ENCODE results near the gene SSBP2. TPM values are rescaled to one million over a fixed set of nuclear protein-coding genes. Genes with fewer than 3 reads are reported as not detected.

Gene SSBP2
- total RNA-seq, 2 donors from 2014 or later, result 23.7 to 75.0 TPM

GRCh38 chr5:81429363-81429762 lies 321.5 kb downstream of the SSBP2 start:
- ATAC-seq (ENCODE audit: insufficient number of reproducible peaks, low FRiP score, low read depth), result no peak
- Histone ChIP-seq H3K27me3 (replicated peaks; ENCODE audit: insufficient read depth) (no peaks in the 10 kb centered on the region), H3K9me3 (no peaks in the 10 kb centered on the region), H3K4me1 (ENCODE audit: control insufficient read depth in 1 of 2, low read depth in 2 of 2) (peaks cover 4 to 15% of the 10 kb centered on the region in 2 donors), H3K36me3 (no peaks in the 10 kb centered on the region), H3K4me3 (no peak overlapping the region), H3K27ac (no peak overlapping the region)
- DNase-seq (ENCODE audit: low spot score), result no peak
- no peak for TF ChIP-seq CTCF (IDR thresholded peaks at IDR 0.05)

DNA sequence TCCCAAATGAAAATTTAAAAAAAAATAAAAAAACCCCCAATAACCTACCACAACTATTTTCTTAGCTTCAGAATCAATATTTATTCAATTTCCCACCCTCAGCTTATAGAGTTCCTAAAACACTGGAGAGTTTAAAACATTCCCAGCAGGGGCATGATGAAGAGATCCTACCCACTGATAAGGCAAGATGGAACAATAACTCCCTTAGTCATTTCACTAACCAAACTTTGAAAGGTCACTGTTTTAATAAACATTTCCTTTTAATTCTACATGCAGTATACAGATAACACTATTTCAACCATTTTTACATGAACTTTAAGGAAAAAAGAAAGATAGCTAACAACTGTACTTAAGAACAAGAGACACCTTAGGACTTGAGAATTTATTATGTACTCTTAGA lies 322.0 kb downstream of the SSBP2 start:
- ATAC-seq (ENCODE audit: insufficient number of reproducible peaks, low FRiP score, low read depth) (no peak), DNase-seq (ENCODE audit: low spot score) (no peak)
- no peaks in the 10 kb centered on the region for H3K9me3 ChIP-seq
- no peaks in the 10 kb centered on the region for H3K36me3 ChIP-seq
- no peak for TF ChIP-seq CTCF (IDR thresholded peaks at IDR 0.05)
- H3K4me1 ChIP-seq (ENCODE audit: control insufficient read depth in 1 of 2, low read depth in 2 of 2), result peaks cover 4 to 15% of the 10 kb centered on the region in 2 donors
- H3K27ac ChIP-seq, result no peak overlapping the region
- H3K4me3 ChIP-seq, result no peak overlapping the region
- H3K27me3 ChIP-seq (replicated peaks; ENCODE audit: insufficient read depth), result no peaks in the 10 kb centered on the region

- Histone ChIP-seq H3K36me3 (no peaks in the 10 kb centered on the region), H3K27ac (no peak overlapping the region), H3K4me3 (no peak overlapping the region), H3K27me3 (replicated peaks; ENCODE audit: insufficient read depth) (no peaks in the 10 kb centered on the region), H3K9me3 (no peaks in the 10 kb centered on the region), H3K4me1 (ENCODE audit: control insufficient read depth in 1 of 2, low read depth in 2 of 2) (peaks cover 4 to 15% of the 10 kb centered on the region in 2 donors)
- TF ChIP-seq CTCF (IDR thresholded peaks at IDR 0.05), result no peak
- ATAC-seq (ENCODE audit: insufficient number of reproducible peaks, low FRiP score, low read depth) (no peak), DNase-seq (ENCODE audit: low spot score) (no peak)
These were observed 322.5 kb downstream of the SSBP2 start for GRCh38 chr5:81428446-81428845.

DNA sequence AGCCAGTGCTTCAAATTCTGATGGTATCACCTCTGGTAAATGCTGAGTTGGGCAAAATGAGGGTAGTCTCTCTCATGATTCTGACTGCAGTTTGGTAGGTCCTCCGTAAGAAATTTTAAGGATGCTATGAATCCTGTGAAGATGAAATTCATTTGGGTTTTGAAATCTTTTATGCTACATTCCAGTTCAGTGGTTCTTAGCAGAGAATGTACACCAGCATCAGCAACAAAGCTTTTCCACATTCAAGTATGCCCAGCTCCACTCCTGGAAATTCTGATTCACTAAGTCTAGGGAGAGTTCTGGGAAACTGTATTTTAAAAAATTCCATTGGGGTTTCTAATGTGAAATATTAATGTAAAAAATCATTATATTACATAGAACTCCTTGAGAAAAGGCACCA lies 323.3 kb downstream of the SSBP2 start:
- Histone ChIP-seq H3K4me1 (ENCODE audit: control insufficient read depth in 1 of 2, low read depth in 2 of 2) (peaks cover 4 to 15% of the 10 kb centered on the region in 2 donors), H3K27me3 (replicated peaks; ENCODE audit: insufficient read depth) (no peaks in the 10 kb centered on the region), H3K9me3 (no peaks in the 10 kb centered on the region), H3K36me3 (no peaks in the 10 kb centered on the region), H3K27ac (no peak overlapping the region), H3K4me3 (no peak overlapping the region)
- ATAC-seq (ENCODE audit: insufficient number of reproducible peaks, low FRiP score, low read depth) (no peak), DNase-seq (ENCODE audit: low spot score) (no peak)
- no peak for TF ChIP-seq CTCF (IDR thresholded peaks at IDR 0.05)

DNA sequence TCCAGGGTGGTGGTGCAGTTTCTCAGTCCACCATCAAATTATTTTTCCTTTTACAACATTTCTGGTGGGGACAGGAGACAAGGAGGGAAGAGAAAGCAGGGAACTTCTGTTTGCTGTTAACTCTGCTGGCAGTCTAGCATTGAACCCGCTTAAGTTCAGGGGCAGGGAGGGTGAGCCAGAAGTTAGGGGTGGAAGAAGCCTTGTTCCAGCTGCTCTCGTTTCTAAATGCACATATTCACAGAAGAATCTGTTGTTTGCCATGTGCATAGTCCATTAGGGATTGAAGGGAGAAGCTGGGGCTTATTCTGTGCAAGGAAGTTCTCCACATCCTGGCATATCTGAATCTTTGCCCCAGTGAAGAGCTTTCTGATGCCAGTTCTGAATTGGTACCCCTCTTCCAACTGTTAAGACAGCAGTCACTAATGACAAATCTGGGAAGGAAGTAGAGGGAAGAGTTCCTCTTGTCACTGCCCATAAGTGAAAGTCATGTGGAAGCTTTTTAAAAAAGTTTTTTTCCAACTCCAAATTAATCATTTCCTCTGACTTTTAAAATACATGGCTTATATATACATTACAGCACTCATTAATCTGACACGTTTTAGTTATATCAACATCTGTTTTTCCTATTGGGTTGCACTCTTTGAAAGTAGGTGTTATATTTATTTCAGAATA lies 324.4 kb downstream of the SSBP2 start:
- DNase-seq (ENCODE audit: low spot score), result no peak
- no peak for ATAC-seq (ENCODE audit: insufficient number of reproducible peaks, low FRiP score, low read depth)
- H3K27ac ChIP-seq, result peak overlapping the region in 1 of 2 donors; percentile 35
- no peak for TF ChIP-seq CTCF (IDR thresholded peaks at IDR 0.05)
- H3K9me3 ChIP-seq, result no peaks in the 10 kb centered on the region
- H3K36me3 ChIP-seq, result no peaks in the 10 kb centered on the region
- peaks cover 4 to 15% of the 10 kb centered on the region in 2 donors for H3K4me1 ChIP-seq (ENCODE audit: control insufficient read depth in 1 of 2, low read depth in 2 of 2)
- no peaks in the 10 kb centered on the region for H3K27me3 ChIP-seq (replicated peaks; ENCODE audit: insufficient read depth)
- no peak overlapping the region for H3K4me3 ChIP-seq

Data from thoracic aorta (tissue), 2 donors.